Limb (tissue), 2 donors: Measurements from ENCODE around the gene DBI.
"Not testable (repeated sequence)": the region's sequence is repeated elsewhere in the genome, so short reads cannot be mapped to it uniquely, and the experiment has no call there.

Source experiments
- DNase-seq, 2 donors: peaks; one replicate each; pipeline ENCODE4 v3.0.0-alpha.2; 2016; ENCODE audit errors: extremely low spot score in 2 of 2

DBI gene

DNA sequence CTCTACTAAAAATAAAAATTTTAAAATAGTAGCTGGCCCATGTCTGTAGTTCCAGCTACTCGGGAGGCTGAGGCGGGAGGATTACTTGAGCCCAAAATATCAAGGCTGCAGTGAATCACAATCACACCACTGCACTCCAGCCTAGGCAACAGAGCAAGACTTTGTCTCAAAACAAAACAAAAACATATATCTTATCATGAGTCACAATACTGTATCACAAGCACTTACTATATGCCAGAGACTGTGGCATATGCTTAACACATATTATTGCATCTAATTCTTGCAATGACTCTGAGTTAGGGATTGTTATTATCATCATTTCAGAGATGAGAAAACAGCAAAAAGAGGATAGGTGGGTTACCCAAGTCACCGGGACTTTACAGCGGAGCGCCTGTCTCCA, 35.3 kb downstream of the DBI start:
- no peak for DNase-seq

DNA sequence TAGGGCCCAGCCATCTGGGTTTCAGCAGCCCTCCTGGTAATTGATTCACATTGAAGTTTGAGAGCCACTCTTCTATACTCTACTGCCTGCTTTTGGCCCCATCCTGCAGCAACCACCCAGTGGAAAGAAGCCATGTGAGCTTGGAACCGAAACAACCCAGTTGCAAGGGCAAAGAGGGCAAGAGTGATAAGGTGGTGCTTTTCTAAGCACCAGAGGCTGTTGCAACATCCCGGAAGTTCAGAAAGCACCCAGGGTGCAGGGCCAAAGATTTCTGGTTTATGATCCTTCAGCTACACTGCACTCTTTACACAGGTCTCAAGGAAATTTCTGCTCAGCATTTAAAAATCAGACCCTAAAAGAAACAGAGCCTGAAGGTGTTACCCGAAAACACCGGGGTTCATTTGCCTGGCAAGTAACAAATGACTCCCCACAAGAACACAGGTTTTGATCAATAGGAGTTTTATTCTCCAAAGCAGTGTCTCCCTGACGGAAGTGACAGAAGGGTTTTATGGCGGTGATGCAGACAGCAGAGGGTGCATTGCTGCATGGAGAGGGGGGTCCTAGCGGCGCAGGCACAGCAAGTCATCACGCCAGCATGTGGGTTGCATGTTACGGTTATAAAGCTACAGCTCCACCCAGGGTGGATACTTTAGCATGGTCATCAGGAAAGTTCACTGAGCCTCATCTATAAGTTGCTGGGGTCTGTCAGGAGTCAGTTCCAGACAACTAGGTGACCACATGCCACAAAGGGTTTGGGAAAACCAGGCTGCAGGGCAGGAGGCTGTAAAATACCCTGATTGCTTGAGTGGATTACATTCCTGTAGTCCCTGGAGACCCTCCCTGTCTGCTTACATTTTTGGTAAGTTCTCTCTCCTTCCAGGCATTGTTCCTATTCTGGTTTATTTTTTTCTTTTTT, 36.1 kb downstream of the DBI start:
- DNase-seq = no peak

DNA sequence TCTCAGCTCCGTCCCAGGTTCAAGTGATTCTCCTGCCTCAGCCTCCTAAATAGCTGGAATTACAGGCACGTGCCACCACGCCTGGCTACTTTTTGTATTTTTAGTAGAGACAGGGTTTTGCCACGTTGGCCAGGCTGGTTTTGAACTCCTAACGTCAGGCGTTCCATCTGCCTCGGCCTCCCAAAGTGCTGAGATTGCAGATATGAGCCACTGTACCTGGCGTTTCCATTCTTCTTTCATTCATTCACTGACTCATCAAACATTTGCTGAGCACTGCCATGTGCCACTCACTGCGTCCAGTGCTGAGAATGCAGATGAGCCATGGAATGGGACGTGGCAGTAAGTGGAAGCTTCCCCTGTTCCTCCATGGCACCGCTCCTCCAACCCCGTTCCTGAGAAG, 36.8 kb downstream of the DBI start:
- not testable (repeated sequence) for DNase-seq

DNA sequence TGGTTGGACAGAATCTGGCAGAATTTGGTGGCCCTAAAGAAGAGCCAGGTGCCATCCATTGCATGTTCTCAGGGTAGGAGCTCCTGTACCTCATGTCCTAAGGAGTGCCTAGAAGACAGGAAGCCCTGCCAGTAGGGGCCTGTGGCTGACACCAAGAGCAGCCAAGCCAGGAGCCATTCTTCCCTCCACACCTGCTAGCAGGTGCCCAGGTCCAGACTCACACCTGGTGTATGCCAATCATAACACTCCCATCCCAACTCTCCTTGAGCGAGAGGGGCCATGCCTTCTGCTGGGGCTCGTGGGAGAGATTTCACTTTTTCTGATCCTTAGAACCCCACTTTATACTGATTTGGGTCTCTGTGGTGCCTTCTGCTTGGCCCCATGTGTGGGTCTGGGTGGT, 38.4 kb downstream of the DBI start:
- DNase-seq = no peak

DNA sequence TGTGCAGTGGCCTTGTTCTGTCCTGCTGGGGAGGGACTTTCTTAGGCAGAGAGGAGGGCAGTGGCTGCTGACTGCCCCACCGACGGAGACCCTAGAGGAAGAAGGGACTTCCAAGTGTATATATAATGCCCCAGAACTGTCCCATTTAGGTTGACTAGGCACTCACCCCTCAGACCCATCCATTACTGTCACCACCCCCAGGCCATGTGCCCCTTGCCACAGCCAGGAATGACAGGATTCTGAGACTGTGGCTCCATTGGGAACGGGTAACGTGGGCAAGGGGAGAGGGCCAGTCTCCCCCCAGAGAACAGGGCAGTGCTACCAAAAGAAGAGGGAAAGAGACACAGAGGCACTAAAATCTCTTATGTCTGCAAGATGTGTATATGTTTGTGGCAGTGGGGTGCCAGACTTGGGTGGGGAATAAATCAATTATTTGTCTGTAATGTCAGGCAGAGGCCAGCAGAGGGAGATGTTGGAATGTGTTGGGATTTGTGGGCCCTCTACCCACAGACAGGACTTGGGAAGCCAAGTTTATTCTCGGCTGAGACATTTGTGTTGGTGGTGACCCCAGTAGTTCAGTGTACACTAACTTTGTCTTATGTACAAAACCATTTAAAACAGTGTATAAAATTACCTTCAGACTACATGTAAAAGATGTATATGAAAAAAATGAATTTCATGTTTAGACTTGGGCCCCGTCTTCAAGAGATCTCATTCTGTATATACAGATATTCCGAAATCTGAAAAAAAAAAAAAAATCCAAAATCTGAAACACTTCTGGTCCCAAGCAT, 40.8 kb downstream of the DBI start:
- peak; percentile 39 to 63 for DNase-seq

DNA sequence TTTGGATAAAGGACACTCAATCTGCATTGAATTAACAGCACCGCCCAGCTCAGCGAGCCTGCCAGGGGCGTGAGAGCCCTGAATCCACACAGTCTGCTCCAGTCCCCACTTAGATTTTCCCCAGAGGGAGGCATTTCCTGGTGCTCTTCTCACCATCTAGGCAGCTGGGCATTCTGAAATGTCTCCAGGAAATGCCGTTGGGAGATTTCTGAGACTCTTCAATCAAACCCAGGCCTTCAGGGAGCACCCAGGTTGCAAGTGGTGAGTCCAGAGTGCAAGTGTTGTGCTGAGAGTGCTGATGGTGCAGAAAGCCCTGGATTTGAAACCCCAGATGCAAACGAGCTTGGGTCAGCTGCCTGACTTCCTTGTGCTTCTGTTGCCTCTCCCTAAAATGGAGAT, 41.4 kb downstream of the DBI start:
- no peak for DNase-seq

DNA sequence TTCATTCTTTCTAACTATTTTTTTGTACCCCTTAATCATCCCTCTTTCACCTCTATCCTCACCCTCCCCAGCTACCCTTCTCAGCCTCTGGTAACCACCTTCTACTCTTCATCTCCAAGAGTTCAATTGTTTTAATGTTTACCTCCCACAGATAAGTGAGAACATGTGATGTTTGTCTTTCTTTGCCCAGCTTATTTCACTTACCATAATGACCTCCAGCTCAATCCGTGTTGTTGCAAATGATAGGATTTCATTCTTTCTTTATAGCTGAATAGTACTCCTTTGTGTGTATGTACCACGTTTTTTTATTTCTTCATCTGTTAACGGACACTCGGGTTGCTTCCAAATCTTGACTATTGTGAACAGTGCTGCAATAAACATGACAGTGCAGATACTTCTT, 42.7 kb downstream of the DBI start:
- no peak for DNase-seq

DNA sequence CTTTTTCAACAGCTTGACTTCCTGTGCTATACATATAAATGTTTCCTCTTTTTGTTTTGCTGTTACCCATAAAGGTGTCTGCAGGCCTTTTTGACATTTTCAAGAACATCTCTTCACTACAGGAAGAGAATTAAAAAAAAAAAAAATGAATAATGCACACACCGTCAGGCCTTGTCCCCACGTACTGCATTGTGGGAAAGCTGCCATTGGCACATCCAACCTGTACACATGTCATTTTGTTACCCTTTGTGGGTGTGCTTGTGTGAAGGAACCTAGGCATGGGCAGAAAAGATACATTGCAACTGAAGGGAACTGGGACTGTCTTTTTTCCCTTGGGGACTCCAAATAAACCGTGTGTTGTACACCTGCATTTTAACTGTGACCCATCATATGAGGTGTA, 48.1 kb downstream of the DBI start:
- DNase-seq = no peak

DNA sequence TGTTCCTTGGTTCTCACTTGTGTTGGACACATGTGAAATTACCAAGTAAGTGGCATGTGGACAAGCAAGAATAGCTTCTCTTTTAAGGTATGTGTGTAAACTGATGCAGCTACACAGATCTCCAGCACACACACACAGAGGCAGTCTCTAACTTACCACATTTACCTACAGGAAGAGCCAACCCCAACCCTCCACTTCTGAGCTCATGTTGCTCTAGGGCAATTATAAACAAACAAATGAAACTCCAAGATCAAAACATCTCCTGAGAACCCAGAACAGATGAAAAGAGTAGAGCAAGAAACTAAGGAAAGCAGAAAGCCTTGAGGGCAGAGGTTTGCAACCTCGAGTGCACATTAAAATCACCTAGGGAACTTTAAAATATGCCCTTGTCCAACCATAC, 48.9 kb downstream of the DBI start:
- DNase-seq = no peak

DNA sequence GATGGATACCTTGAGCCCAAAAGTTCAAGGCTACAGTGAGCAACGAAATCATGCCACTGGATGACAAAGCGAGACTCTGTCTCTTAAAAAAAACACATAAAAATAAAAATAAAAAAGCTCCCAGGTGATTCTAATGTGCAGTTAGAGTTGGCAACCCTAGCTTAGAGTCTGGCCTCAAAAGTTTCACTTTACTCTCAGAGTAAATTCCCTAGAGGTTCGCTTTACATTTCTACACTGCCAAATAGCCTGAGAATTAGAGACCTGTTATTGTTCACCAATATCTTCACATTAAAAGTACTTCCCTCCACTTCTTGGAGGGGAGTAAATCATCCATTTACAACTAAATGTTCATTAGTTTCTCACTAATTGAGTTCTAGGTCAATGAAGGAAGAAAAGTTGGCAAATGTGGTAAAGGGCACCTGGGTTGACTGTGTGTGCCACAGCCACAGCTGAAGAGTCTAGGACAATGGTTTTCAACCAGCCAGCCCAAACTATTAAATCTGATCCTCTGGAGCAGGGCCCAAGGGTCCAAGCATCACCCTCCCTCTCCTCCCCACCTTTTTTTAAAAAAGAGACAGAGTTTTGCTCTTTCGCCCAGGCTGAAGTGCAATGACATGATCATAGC, 49.6 kb downstream of the DBI start:
- DNase-seq = no peak

DNA sequence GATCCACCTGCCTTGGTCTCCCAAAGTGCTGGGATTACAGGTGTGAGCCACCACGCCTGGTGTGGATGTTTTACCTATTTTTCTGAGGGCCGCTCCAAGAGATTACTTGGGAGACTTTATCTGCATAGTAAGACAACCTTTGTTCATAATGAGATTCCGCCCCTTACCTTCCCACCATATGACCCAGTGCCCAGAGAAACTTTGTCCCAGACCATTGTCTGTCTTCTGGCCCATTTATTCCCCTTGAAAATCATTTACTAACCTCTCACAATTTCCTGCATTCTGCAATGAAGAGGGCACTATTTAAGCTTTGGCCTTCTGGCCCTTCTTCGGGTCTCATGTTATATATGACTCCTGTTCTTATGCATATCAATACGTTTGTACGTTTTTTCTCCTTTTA, 51.1 kb downstream of the DBI start:
- DNase-seq = no peak

DNA sequence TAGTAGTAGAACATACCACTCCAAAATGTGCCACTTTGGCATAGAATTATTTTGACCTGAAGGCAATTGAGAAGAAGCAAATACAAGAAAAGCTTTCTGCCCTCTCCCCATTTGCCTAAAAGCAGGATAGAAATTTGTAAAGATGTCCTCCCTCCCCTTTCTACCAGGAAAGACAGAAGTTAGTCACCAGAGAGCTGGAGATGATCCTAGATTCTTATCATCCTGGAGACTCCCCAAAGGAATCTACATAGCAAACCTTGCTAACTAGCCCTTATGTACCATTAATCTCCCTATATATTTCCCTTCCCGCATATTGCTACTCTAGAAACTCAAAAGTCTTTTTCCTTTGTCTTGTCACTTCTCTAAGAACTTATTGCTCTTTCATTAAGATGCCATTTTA, 52.3 kb downstream of the DBI start:
- DNase-seq = no peak

DNA sequence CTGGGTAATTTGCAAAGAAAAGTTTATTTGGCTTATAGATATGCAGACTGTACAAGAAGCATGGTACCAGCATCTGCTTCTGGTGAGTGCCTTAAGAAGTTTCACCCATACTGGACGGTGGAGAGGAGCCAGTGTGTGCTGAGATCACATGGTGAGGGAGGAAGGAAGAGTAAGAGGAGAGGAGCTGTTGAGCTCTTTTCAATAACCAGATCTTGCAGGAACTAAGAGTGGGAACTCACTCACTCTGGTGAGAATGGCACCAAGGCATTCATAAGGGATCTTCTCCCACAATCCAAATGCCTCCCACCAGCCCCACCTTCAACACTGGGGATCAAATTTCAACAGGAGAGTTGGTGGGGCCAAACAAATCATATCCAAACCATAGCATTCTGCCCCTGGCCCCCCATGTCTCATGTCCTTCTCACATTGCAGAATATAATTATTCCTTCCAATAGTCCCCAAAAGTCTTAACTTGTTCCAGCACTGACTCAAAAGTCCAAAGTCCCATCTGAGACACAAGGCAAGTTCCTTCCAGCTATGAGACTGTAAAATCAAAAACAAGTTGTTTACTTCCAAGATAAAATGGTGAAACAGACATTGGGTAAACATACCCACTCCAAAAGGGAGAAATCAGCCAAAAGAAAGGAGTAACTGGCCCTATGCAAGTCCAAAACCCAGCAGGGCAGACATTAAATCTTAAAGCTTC, 53.2 kb downstream of the DBI start:
- no peak for DNase-seq

DNA sequence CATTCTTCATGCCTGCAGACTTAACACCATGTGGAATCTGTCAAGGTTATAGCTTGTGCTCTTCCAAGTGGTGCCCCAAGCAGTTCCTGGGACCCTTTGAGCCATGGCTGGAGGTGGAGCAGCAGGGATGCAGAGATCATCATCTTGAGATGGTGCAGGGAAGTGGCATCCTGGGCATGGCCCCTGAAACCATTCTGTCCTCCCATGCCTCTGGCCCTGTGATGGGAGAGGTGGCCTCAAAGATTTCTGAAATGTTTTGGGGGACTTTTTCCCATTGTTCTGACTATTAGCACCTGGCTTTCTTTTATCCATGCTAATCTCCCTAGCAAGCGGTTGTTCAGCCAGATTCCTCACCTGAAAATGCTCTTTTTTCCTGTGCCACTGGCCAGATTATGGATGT, 54.5 kb downstream of the DBI start:
- DNase-seq = no peak

DNA sequence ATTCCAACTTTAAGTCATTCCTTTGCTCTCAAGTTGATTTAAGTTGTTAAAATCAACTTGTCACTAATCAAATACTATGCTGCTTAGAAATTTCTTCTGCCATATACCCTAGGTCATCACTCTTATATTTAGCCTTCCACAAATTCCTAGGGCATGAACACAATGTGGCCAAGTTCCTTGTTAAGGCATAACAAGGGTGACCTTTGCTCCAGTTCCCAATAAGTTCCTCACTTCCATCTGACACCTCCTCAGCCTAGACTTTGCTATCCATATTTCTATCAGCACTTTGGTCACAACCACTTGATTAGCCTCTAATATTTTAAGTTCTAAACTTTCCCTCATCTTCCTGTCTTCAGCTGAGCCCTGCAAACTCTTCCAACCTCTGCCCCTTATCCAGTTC, 55.0 kb downstream of the DBI start:
- no peak for DNase-seq
